Measurements from ENCODE around the gene JARID2. TPM values are rescaled to one million over a fixed set of nuclear protein-coding genes. Genes with fewer than 3 reads are reported as not detected.

The JARID2 gene
- total RNA-seq, 1 experiment from 2014 or later = 23.6 TPM

DNA sequence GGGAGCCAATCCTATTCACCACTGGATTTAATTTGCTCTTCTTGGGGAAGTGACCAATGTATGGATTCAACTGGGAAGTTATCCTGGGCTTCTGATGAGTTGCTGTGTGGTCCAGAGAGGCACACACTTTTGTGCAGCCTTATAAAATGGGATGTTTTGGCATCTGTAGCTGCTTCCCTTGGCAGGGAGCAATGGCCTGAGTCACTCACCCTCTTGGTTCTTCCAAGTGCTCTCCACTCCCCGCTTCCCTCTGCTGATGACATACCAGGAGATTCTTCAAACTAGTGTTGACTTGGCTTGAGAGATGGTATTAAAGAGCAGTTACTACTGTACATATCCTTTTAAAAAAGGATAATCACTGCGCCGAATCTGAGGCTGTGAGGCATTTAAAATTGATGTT lies 105.8 kb downstream of the JARID2 start:
- POLR2A ChIA-PET = no interaction called here
- ATAC-seq = no peak

More for the DNA sequence above, 105.8 kb downstream of the JARID2 start:
- H2AFZ ChIP-seq (ENCODE audit: low read depth, low read length, poor library complexity, severe bottlenecking) = no peak overlapping the region
- no peak overlapping the region for H3K4me2 ChIP-seq (ENCODE audit: low read length)
- H3K36me3 ChIP-seq (ENCODE audit: control insufficient read depth in 1 of 2, insufficient read depth in 2 of 2, low read length in 2 of 2) = no peaks in the 10 kb centered on the region
- peaks cover 80% of the 10 kb centered on the region for H3K79me2 ChIP-seq (ENCODE audit: insufficient read depth, low read length)
- H4K20me1 ChIP-seq (ENCODE audit: insufficient read depth) = no peaks in the 10 kb centered on the region
- H3K9me2 ChIP-seq (ENCODE audit: insufficient read depth) = no peaks in the 10 kb centered on the region
- H3K9me3 ChIP-seq (ENCODE audit: control insufficient read depth in 1 of 2, insufficient read depth in 1 of 2, low read depth in 1 of 2, low read length in 2 of 2) = no peaks in the 10 kb centered on the region
- intact Hi-C loops (cut with micrococcal nuclease) = no loop called here
- RAD21 ChIA-PET (ENCODE audit: low non-redundant PET in 1 of 2, low total read pairs in 2 of 2, uncharacterized antibody in 2 of 2, unreplicated experiment in 2 of 2) = no interaction called here
- no peaks in the 10 kb centered on the region for H3K4me1 ChIP-seq (ENCODE audit: control insufficient read depth in 1 of 2, insufficient read depth in 2 of 2, low read length in 2 of 2)
- CTCF ChIA-PET = no interaction called here
- H3K27ac ChIP-seq (ENCODE audit: low read depth, low read length) = no peak overlapping the region
- no peaks in the 10 kb centered on the region for H3K27me3 ChIP-seq (ENCODE audit: insufficient read depth, low read length)
- no peak overlapping the region for H3K4me3 ChIP-seq (replicated peaks in 1 of 2; ENCODE audit: low read depth in 1 of 2, low read length in 2 of 2)
- TF ChIP-seq ZFX (IDR thresholded peaks at IDR 0.05) (no peak), SIN3A (IDR thresholded peaks at IDR 0.05; ENCODE audit: low read depth) (no peak), FOSL1 (IDR thresholded peaks at IDR 0.05; ENCODE audit: low read depth) (no peak), ELF1 (IDR thresholded peaks at IDR 0.05; ENCODE audit: borderline replicate concordance, low read depth) (no peak), CBX3 (IDR thresholded peaks at IDR 0.05; ENCODE audit: low read depth) (no peak), ZNF274 (IDR thresholded peaks at IDR 0.05; ENCODE audit: low read depth, low read length) (no peak), YY1 (IDR thresholded peaks at IDR 0.05; ENCODE audit: extremely low read depth, insufficient replicate concordance, low read depth, low read length) (no peak), POLR2AphosphoS5 (IDR thresholded peaks at IDR 0.05; ENCODE audit: low read depth, low read length) (no peak), RAD21 (IDR thresholded peaks at IDR 0.05; ENCODE audit: low read depth) (no peak), CEBPB (IDR thresholded peaks at IDR 0.05; ENCODE audit: low read depth) (no peak), SRF (IDR thresholded peaks at IDR 0.05; ENCODE audit: low read depth) (no peak), TCF7L2 (IDR thresholded peaks at IDR 0.05; ENCODE audit: borderline replicate concordance, extremely low read depth, insufficient read depth, insufficient read length) (no peak)
- TF ChIP-seq, protein P1, sequence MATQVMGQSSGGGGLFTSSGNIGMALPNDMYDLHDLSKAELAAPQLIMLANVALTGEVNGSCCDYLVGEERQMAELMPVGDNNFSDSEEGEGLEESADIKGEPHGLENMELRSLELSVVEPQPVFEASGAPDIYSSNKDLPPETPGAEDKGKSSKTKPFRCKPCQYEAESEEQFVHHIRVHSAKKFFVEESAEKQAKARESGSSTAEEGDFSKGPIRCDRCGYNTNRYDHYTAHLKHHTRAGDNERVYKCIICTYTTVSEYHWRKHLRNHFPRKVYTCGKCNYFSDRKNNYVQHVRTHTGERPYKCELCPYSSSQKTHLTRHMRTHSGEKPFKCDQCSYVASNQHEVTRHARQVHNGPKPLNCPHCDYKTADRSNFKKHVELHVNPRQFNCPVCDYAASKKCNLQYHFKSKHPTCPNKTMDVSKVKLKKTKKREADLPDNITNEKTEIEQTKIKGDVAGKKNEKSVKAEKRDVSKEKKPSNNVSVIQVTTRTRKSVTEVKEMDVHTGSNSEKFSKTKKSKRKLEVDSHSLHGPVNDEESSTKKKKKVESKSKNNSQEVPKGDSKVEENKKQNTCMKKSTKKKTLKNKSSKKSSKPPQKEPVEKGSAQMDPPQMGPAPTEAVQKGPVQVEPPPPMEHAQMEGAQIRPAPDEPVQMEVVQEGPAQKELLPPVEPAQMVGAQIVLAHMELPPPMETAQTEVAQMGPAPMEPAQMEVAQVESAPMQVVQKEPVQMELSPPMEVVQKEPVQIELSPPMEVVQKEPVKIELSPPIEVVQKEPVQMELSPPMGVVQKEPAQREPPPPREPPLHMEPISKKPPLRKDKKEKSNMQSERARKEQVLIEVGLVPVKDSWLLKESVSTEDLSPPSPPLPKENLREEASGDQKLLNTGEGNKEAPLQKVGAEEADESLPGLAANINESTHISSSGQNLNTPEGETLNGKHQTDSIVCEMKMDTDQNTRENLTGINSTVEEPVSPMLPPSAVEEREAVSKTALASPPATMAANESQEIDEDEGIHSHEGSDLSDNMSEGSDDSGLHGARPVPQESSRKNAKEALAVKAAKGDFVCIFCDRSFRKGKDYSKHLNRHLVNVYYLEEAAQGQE (IDR thresholded peaks at IDR 0.05; ENCODE audit: low read depth) = no peak
- TF ChIP-seq, protein P2, sequence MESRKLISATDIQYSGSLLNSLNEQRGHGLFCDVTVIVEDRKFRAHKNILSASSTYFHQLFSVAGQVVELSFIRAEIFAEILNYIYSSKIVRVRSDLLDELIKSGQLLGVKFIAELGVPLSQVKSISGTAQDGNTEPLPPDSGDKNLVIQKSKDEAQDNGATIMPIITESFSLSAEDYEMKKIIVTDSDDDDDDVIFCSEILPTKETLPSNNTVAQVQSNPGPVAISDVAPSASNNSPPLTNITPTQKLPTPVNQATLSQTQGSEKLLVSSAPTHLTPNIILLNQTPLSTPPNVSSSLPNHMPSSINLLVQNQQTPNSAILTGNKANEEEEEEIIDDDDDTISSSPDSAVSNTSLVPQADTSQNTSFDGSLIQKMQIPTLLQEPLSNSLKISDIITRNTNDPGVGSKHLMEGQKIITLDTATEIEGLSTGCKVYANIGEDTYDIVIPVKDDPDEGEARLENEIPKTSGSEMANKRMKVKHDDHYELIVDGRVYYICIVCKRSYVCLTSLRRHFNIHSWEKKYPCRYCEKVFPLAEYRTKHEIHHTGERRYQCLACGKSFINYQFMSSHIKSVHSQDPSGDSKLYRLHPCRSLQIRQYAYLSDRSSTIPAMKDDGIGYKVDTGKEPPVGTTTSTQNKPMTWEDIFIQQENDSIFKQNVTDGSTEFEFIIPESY (IDR thresholded peaks at IDR 0.05; ENCODE audit: extremely low read depth, insufficient replicate concordance, low read length) = no peak
- no peak overlapping the region for H3K9ac ChIP-seq (ENCODE audit: low read length)
- DNase-seq (ENCODE audit: low read depth, low spot score) = no peak
- no TSS peak for BruUV-seq (replicated peaks)
